GM18873 (cell line): ENCODE measurements around the gene FNIP1.
"Not testable (repeated sequence)": the region's sequence is repeated elsewhere in the genome, so short reads cannot be mapped to it uniquely, and the experiment has no call there.

Experiments used
- ATAC-seq: cut with Tn5 transposase; IDR thresholded peaks from one replicate; pipeline ENCODE4 v1.9.1; 2021; ENCODE audit warnings: mild to moderate bottlenecking, moderate library complexity, moderate number of reproducible peaks; ENCODE audit not compliant: unreplicated experiment, low FRiP score

Gene FNIP1

DNA sequence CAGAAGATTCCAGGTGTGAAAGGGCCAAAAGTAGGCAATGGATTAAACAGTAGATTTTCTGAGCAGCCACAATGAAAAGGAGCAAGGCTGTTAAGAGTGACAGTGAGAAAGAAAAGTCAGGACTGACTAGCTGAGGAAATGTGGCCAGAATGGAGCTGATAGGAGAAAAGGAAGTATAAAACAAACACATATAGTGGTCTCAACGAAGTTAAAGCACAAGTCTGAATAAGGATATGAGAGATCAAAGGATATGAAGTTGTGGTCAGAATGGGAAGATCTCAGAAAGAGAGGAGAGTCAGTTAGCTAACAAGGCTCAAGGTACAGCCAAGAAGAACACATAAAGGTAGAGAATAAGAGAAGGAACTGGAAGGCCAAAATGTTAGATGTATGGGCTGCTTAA is 39.9 kb downstream of the FNIP1 start:
- no peak for ATAC-seq

GRCh38 chr5:131754363-131754762 is 42.5 kb downstream of the FNIP1 start:
- ATAC-seq = no peak

DNA sequence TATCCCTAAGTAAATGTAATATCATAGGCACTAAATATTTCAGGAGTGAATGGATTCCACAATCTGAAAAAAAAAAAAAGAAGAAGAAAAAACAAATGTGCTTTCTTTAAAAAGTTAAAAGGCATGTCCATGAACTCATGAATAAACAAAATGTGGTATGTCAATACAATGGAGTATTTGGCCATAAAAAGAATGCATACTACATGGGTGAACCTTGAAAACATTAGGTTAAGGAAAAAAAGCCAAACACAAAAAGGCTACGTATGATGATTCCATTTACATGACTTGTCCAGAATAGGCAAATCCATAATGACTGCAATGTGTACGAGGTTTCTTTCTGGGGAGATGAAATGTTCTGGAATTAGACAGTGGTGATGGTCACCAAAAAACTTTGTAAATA is 45.3 kb downstream of the FNIP1 start:
- ATAC-seq = no peak

- no peak for ATAC-seq
Measured at GRCh38 chr5:131749723-131750470, 46.9 kb downstream of the FNIP1 start.

DNA sequence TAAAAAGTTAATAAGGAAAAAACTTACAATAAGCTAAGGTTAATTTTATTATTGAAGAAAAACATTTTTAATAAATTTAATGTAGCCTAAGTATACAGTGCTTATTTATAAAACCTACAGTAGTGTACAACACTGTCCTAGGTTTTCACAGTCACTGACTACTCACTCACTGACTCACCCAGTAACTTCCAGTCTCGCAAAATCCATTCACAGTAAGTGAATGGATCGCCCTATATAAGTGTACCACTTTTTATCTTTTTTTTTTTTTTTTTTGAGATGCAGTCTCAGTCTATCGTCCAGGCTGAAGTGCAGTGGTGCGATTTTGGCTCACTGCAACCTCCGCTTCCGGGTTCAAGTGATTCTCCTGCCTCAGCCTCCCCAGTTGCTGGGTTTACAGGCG is 47.7 kb downstream of the FNIP1 start:
- ATAC-seq = no peak

GRCh38 chr5:131747180-131748105 is 49.4 kb downstream of the FNIP1 start:
- ATAC-seq = no peak

- ATAC-seq = no peak
Measured at GRCh38 chr5:131746423-131746822, 50.4 kb downstream of the FNIP1 start.

- no peak for ATAC-seq
Measured at GRCh38 chr5:131745703-131746102, 51.1 kb downstream of the FNIP1 start.

DNA sequence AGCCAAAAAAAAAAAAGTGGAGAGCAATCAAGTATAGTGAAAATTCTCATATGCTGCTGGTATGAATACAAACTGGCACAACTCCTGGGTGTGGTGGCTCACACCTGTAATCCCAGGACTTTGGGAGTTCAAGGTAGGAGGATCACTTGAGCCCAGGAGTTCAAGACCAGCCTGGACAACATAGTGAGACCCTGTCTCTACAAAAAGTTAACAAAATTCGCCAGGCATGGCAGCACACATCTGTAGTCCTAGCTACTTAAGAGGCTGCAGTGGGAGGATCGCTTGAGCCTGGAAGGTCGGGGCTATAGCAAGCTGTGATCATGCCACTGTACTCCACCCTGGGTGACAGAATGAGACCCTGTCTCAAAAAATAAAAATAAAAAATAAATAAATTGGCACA is 51.7 kb downstream of the FNIP1 start:
- no peak for ATAC-seq

DNA sequence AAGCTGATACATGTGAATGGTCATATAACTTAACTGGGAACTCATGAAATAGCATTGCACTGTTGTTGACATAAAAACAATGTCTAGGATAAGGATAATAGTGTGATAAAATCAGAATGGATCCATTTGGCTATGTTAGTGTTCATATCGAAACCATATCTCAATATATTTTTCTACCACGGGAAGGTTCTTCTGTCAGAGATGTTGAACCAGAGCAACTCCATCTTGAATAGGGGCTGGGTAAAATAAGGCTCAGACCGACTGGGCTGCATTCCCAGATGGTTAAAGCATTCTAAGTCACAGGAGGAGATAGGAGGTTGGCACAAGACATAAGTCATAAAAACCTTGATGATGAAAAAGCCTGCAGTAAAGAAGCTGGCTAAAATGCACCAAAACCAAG is 56.3 kb downstream of the FNIP1 start:
- ATAC-seq = no peak

- ATAC-seq = no peak
Measured at GRCh38 chr5:131735393-131735792, 61.4 kb downstream of the FNIP1 start.

- ATAC-seq = not testable (repeated sequence)
Measured at GRCh38 chr5:131734939-131735338, 61.9 kb downstream of the FNIP1 start.

GRCh38 chr5:131729292-131729691 is 67.5 kb downstream of the FNIP1 start:
- not testable (repeated sequence) for ATAC-seq

DNA sequence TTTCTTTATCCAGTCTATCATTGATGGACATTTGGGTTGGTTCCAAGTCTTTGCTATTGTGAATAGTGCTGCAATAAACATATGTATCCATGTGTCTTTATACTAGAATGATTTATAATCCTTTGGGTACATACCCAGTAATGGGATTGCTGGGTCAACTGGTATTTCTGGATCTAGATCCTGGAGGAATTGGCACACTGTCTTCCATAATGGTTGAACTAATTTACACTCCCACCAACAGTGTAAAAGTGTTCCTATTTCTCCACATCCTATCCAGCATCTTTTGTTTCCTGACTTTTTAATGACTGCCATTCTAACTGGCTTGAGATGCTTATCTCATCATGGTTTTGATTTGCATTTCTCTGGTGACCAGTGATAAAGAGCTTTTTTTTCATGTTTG is 72.7 kb downstream of the FNIP1 start:
- ATAC-seq = not testable (repeated sequence)

DNA sequence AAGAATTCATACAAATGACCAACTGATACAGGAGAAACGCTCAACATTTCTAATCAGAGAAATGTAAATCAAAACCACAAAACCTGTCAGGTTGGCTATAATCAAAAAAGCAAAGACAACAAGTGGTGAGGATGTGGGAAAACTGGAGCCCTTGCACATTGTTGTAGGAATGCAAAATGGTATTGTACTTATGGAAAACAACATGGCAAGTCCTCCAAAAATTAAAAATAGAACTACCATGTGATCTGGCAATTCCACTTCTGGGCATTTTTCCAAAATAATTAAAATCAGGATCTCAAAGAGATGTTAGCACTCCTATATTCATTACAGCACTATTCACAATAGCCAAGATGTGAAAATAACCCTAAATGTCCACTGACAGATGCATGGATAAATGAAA is 76.1 kb downstream of the FNIP1 start:
- ATAC-seq = no peak

DNA sequence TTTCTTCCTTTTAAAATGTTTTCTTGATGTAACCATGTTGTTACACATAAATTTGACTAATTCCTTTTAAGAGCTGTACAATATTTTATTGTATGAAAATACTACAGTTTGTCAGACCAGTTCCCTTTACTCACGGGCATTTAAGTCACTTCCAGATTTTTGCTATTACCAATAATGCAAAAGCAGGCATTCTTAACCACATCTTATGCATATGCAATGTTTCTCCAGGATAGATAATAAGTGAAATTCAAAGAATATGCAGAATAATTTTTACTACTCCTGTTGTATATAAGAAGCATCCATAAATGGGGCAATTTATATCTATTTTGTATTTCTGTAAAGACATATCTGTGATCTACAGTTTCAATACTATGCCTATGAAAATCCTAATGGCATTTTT is 77.3 kb downstream of the FNIP1 start:
- ATAC-seq = no peak

DNA sequence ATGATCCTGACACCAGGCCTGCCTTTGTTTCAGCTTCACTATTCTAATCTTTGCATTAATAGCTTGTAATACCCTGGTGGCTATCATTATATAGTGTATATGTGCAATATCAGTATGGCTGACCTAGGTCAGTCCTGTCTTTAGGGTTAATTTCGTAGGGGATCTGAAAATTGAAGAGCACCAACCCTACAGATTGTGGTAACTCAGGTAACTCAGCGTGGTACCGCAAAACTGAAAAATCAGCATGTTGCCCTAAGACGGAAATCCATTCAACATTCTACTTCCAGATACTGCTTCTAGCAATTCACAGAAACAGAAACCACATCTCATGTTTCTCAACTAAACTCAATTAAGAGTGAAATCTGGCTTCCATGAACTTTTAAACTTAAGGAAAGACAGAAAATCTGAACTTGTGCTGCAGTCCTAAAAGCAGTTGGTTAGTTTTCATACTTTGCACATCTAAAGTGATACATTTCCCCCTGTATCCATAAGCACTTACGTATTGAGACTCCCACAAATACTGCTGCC is 78.3 kb downstream of the FNIP1 start:
- ATAC-seq = no peak

DNA sequence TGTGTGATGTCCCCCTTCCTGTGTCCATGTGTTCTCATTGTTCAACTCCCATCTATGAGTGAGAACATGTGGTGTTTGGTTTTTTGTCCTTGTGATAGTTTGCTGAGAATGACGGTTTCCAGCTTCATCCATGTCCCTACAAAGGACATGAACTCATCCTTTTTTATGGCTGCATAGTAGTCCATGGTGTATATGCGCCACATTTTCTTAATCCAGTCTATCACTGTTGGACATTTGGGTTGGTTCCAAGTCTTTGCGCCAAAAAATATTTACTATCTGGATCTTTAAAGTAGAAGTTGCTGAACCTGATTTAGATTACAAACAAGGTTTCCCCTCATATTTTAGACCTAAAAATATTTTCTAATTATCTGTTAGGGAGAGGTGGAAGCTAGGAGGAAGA is 79.7 kb downstream of the FNIP1 start:
- ATAC-seq = not testable (repeated sequence)

DNA sequence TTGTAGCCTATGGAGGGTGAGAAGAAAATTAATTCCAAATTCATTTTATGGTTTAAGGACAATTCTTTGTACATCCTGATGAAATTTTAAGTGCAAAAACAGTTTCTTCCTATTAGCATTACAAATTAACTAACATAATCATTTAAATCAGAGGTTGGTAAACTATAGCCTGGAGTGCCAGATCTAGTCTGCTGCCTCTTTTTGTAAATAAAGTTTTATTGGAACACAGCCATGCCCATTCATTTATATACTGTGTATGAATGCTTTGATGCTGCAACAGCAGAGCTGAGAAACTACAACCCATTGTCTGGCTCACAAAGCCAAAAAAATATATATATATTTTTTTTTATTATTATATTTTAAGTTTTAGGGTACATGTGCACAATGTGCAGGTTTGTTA is 80.2 kb downstream of the FNIP1 start:
- no peak for ATAC-seq

DNA sequence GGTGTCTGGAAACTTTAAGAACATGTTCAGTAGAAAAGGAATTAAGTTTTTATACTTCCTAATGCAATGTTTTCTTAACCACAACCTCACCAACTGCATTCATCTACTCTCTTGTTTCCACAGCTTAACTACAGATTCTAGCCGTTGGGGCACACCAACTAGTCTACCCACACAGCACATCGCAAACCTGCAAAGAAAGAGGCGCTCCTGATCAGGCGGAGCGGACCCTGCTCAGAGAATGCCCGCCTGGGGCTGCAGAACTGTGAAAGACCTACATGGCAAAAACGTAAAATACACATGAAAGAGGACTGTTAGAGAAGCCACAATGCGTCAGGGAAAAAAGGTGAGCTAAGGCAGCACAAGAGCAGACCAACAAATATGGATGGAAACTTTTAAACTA is 86.4 kb downstream of the FNIP1 start:
- ATAC-seq = no peak

GRCh38 chr5:131709043-131709442 is 87.8 kb downstream of the FNIP1 start:
- no peak for ATAC-seq
